ENCODE measurements around the gene KANK4.

KANK4 gene

DNA sequence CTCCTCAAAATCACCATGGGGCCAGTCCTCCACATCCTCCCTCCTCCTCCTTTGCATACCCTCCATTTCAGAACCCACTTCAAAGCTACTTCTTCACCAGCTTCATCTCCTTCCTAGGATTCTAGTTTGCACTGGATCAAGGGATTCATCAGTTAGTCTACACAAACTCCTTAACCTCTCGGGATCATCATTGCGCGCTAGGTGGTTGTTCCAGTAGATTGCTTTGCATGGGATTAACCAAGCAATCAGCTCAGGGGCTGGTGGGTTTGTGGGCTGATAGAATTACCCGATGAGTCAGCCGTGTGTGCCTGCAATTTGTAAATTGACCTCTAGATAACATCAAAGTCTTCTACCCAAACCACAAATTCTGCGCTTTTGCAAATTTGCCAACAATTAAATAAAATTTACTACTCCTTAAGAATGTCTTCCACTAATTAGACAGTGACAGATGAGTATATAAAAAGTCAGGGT, 7.7 kb downstream of the KANK4 start:
- no peak for TF ChIP-seq EZH2phosphoT487 (conservative IDR thresholded peaks at IDR 0.05; ENCODE audit: low read length)

DNA sequence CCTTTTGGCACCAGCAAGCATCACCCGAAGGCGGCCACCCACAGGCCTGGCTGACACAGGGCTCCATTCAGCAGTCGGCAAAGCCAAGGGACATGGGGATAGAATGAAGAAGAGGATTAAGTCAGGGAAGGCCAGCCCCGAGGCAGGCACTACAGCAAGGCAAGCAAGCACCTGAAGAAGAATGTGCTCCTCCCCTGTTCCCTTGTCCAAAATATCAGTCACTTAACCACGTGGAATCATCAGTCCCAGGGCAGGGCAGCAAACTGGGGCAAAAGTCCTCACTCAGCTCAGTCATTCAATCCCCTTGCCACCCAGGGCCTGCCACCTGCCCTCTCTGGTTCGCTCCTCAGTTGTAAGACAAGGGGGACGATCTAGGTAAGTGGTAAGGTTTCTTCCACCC, 9.3 kb downstream of the KANK4 start:
- H3K36me3 ChIP-seq (ENCODE audit: low read length) = no peaks in the 10 kb centered on the region
- no peaks in the 10 kb centered on the region for H3K27me3 ChIP-seq (ENCODE audit: low read length)
- H3K9me2 ChIP-seq (replicated peaks; ENCODE audit: insufficient read depth, low read length) = no peaks in the 10 kb centered on the region
- H4K20me1 ChIP-seq (ENCODE audit: low read depth, low read length) = no peaks in the 10 kb centered on the region
- no peak for TF ChIP-seq EZH2phosphoT487 (conservative IDR thresholded peaks at IDR 0.05; ENCODE audit: low read length)
- TF ChIP-seq, protein P1, sequence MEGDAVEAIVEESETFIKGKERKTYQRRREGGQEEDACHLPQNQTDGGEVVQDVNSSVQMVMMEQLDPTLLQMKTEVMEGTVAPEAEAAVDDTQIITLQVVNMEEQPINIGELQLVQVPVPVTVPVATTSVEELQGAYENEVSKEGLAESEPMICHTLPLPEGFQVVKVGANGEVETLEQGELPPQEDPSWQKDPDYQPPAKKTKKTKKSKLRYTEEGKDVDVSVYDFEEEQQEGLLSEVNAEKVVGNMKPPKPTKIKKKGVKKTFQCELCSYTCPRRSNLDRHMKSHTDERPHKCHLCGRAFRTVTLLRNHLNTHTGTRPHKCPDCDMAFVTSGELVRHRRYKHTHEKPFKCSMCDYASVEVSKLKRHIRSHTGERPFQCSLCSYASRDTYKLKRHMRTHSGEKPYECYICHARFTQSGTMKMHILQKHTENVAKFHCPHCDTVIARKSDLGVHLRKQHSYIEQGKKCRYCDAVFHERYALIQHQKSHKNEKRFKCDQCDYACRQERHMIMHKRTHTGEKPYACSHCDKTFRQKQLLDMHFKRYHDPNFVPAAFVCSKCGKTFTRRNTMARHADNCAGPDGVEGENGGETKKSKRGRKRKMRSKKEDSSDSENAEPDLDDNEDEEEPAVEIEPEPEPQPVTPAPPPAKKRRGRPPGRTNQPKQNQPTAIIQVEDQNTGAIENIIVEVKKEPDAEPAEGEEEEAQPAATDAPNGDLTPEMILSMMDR (IDR thresholded peaks at IDR 0.05; ENCODE audit: insufficient read depth, low read length, poor library complexity, severe bottlenecking) = no peak
- H3K4me2 ChIP-seq (ENCODE audit: low read depth, low read length, poor library complexity, severe bottlenecking) = no peak overlapping the region
- no peaks in the 10 kb centered on the region for H3K9me3 ChIP-seq (ENCODE audit: insufficient read depth, low read length)
- H3K79me2 ChIP-seq (ENCODE audit: insufficient read depth, low read length) = no peaks in the 10 kb centered on the region
- H3K4me3 ChIP-seq (ENCODE audit: insufficient read depth, low read length, poor library complexity, severe bottlenecking) = no peak overlapping the region
- H3K27ac ChIP-seq (ENCODE audit: low read depth, low read length) = no peak overlapping the region
- no peaks in the 10 kb centered on the region for H3F3A ChIP-seq (ENCODE audit: insufficient read depth)
- H3K9ac ChIP-seq (ENCODE audit: low read length) = no peak overlapping the region
- no peak overlapping the region for H2AFZ ChIP-seq (ENCODE audit: low read depth, low read length, severe bottlenecking)

More for the DNA sequence above, 7.7 kb downstream of the KANK4 start:
- no peak overlapping the region for H2AFZ ChIP-seq (ENCODE audit: low read depth, low read length, severe bottlenecking)
- H3K4me2 ChIP-seq (ENCODE audit: low read depth, low read length, poor library complexity, severe bottlenecking) = no peak overlapping the region
- no peak overlapping the region for H3K27ac ChIP-seq (ENCODE audit: low read depth, low read length)
- H3K9me2 ChIP-seq (replicated peaks; ENCODE audit: insufficient read depth, low read length) = no peaks in the 10 kb centered on the region
- H3K9ac ChIP-seq (ENCODE audit: low read length) = no peak overlapping the region
- H3K4me3 ChIP-seq (ENCODE audit: insufficient read depth, low read length, poor library complexity, severe bottlenecking) = no peak overlapping the region
- H3K36me3 ChIP-seq (ENCODE audit: low read length) = no peaks in the 10 kb centered on the region
- H3K9me3 ChIP-seq (ENCODE audit: insufficient read depth, low read length) = no peaks in the 10 kb centered on the region
- H3F3A ChIP-seq (ENCODE audit: insufficient read depth) = no peaks in the 10 kb centered on the region
- H3K79me2 ChIP-seq (ENCODE audit: insufficient read depth, low read length) = no peaks in the 10 kb centered on the region
- no peaks in the 10 kb centered on the region for H3K27me3 ChIP-seq (ENCODE audit: low read length)
- no peaks in the 10 kb centered on the region for H4K20me1 ChIP-seq (ENCODE audit: low read depth, low read length)

DNA sequence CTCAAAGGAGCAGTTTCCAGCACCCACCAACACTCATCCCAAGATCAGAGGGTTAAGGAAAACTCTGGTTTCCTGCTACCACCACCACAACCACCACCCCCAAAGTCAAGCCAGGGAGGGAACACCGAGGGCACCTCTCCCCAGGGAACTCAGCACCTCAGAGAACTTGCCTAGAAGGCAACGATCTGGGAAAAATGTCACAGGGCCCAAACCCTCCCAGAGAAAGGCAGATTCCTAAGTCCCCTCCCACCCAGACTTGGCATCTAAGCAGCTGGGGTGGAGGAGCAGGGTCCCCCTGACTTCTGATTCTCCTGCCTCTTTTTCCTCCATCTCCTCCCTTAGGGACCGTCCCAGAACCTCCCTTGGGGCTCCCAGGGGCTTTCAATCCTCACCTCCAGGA, 10.6 kb downstream of the KANK4 start:
- no peaks in the 10 kb centered on the region for H3F3A ChIP-seq (ENCODE audit: insufficient read depth)
- H3K27ac ChIP-seq (ENCODE audit: low read depth, low read length) = no peak overlapping the region
- no peak overlapping the region for H3K4me3 ChIP-seq (ENCODE audit: insufficient read depth, low read length, poor library complexity, severe bottlenecking)
- no peaks in the 10 kb centered on the region for H3K9me3 ChIP-seq (ENCODE audit: insufficient read depth, low read length)
- no peaks in the 10 kb centered on the region for H3K36me3 ChIP-seq (ENCODE audit: low read length)
- H4K20me1 ChIP-seq (ENCODE audit: low read depth, low read length) = no peaks in the 10 kb centered on the region
- no peaks in the 10 kb centered on the region for H3K79me2 ChIP-seq (ENCODE audit: insufficient read depth, low read length)
- H3K27me3 ChIP-seq (ENCODE audit: low read length) = no peaks in the 10 kb centered on the region
- H2AFZ ChIP-seq (ENCODE audit: low read depth, low read length, severe bottlenecking) = no peak overlapping the region
- H3K4me2 ChIP-seq (ENCODE audit: low read depth, low read length, poor library complexity, severe bottlenecking) = no peak overlapping the region
- no peak for TF ChIP-seq EZH2phosphoT487 (conservative IDR thresholded peaks at IDR 0.05; ENCODE audit: low read length)
- TF ChIP-seq, protein P1 (IDR thresholded peaks at IDR 0.05; ENCODE audit: insufficient read depth, low read length, poor library complexity, severe bottlenecking) = no peak
- no peak overlapping the region for H3K9ac ChIP-seq (ENCODE audit: low read length)
- no peaks in the 10 kb centered on the region for H3K9me2 ChIP-seq (replicated peaks; ENCODE audit: insufficient read depth, low read length)

DNA sequence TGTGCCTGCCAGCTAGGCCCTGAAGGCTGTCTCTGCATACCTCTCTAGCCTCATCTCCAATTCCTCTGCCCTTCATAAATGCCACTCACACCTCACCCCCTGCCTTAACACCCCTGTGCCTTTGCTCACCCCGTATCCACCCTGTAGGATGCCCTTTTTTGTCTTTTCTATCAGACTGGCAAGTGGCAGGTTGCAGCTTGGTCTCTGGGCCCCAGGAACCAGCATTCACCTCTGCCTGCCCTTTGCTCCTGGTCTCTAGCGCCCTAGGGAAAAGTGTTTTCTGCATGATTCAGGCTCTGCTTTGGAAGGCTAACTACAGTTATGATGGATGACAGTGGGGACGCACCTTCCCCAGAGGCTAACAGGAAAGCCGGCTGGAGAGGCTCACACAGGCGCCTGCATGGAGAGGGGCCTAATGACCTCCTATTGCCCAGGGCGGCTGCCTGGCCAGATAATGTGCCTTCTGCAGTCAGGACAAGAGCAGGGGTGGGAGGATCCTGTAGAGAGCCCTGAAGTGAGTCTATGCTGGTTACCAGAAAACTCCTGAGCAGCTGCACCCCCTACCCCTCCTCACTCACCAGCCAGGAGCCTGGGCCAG, 11.2 kb downstream of the KANK4 start:
- Histone ChIP-seq H3K36me3 (ENCODE audit: low read length) (no peaks in the 10 kb centered on the region), H3K4me3 (ENCODE audit: insufficient read depth, low read length, poor library complexity, severe bottlenecking) (no peak overlapping the region), H2AFZ (ENCODE audit: low read depth, low read length, severe bottlenecking) (no peak overlapping the region), H3K9me3 (ENCODE audit: insufficient read depth, low read length) (no peaks in the 10 kb centered on the region), H3K79me2 (ENCODE audit: insufficient read depth, low read length) (no peaks in the 10 kb centered on the region), H3K27ac (ENCODE audit: low read depth, low read length) (no peak overlapping the region), H3K9ac (ENCODE audit: low read length) (no peak overlapping the region), H3K27me3 (ENCODE audit: low read length) (no peaks in the 10 kb centered on the region), H3K4me2 (ENCODE audit: low read depth, low read length, poor library complexity, severe bottlenecking) (no peak overlapping the region), H4K20me1 (ENCODE audit: low read depth, low read length) (no peaks in the 10 kb centered on the region), H3F3A (ENCODE audit: insufficient read depth) (no peaks in the 10 kb centered on the region), H3K9me2 (replicated peaks; ENCODE audit: insufficient read depth, low read length) (no peaks in the 10 kb centered on the region)
- TF ChIP-seq EZH2phosphoT487 (conservative IDR thresholded peaks at IDR 0.05; ENCODE audit: low read length) = no peak
- TF ChIP-seq, protein P1 (IDR thresholded peaks at IDR 0.05; ENCODE audit: insufficient read depth, low read length, poor library complexity, severe bottlenecking) = no peak

Data from SU-DHL-6 (cell line).